ENCODE measurements around the gene ZFHX3. TPM values are rescaled to one million over a fixed set of nuclear protein-coding genes. Genes with fewer than 3 reads are reported as not detected.

Gene ZFHX3
- total and polyA plus RNA-seq, 2 experiments from 2014 or later, result 6.7 to 12.2 TPM

- DNase-seq (ENCODE audit: low read depth in 1 of 2, low spot score in 1 of 2), result no peak
- Histone ChIP-seq H3K27me3 (no peaks in the 10 kb centered on the region), H3K4me3 (peak overlapping the region; percentile 27), H3K9me3 (ENCODE audit: low read depth) (no peaks in the 10 kb centered on the region), H3K36me3 (no peaks in the 10 kb centered on the region), H3K4me1 (ENCODE audit: low read depth) (peaks cover 20% of the 10 kb centered on the region), H3K27ac (no peak overlapping the region)
- TF ChIP-seq, protein P1, sequence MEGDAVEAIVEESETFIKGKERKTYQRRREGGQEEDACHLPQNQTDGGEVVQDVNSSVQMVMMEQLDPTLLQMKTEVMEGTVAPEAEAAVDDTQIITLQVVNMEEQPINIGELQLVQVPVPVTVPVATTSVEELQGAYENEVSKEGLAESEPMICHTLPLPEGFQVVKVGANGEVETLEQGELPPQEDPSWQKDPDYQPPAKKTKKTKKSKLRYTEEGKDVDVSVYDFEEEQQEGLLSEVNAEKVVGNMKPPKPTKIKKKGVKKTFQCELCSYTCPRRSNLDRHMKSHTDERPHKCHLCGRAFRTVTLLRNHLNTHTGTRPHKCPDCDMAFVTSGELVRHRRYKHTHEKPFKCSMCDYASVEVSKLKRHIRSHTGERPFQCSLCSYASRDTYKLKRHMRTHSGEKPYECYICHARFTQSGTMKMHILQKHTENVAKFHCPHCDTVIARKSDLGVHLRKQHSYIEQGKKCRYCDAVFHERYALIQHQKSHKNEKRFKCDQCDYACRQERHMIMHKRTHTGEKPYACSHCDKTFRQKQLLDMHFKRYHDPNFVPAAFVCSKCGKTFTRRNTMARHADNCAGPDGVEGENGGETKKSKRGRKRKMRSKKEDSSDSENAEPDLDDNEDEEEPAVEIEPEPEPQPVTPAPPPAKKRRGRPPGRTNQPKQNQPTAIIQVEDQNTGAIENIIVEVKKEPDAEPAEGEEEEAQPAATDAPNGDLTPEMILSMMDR (IDR thresholded peaks at IDR 0.05; ENCODE audit: low read depth, low read length), result no peak
These were observed 260.8 kb downstream of the ZFHX3 start for GRCh38 chr16:72787130-72787513.

DNA sequence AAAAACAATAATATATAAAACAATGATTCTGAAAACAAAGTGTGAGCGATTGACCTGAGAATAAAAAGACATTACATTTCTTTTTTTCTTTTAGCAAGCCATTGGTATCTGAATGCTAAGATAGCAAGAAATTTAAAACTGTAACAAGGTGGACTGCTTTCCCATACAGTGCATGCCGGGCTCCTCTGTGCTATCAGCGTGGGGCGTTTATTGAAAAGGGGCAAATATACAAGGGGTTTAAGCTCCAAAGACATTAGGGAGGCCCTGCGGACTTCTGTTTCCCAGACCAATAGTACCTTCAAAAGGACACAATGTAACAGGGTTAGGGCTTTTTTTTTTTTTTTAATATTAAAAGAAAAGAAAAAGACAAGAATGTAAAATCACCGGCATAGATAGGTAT is 261.3 kb downstream of the ZFHX3 start:
- Histone ChIP-seq H3K4me1 (ENCODE audit: low read depth) (peaks cover 18% of the 10 kb centered on the region), H3K36me3 (no peaks in the 10 kb centered on the region), H3K27me3 (no peaks in the 10 kb centered on the region), H3K4me3 (no peak overlapping the region), H3K9me3 (ENCODE audit: low read depth) (no peaks in the 10 kb centered on the region), H3K27ac (no peak overlapping the region)
- DNase-seq (ENCODE audit: low read depth in 1 of 2, low spot score in 1 of 2), result no peak
- TF ChIP-seq, protein P1 (IDR thresholded peaks at IDR 0.05; ENCODE audit: low read depth, low read length), result no peak

- Histone ChIP-seq H3K27ac (no peak overlapping the region), H3K4me1 (ENCODE audit: low read depth) (peaks cover 12% of the 10 kb centered on the region), H3K27me3 (no peaks in the 10 kb centered on the region), H3K4me3 (no peak overlapping the region), H3K9me3 (ENCODE audit: low read depth) (no peaks in the 10 kb centered on the region), H3K36me3 (no peaks in the 10 kb centered on the region)
- peak in 1 of 2 donors; percentile 21 for DNase-seq (ENCODE audit: low read depth in 1 of 2, low spot score in 1 of 2)
- TF ChIP-seq, protein P1 (IDR thresholded peaks at IDR 0.05; ENCODE audit: low read depth, low read length), result no peak
These were observed 262.0 kb downstream of the ZFHX3 start for GRCh38 chr16:72785886-72786285.

DNA sequence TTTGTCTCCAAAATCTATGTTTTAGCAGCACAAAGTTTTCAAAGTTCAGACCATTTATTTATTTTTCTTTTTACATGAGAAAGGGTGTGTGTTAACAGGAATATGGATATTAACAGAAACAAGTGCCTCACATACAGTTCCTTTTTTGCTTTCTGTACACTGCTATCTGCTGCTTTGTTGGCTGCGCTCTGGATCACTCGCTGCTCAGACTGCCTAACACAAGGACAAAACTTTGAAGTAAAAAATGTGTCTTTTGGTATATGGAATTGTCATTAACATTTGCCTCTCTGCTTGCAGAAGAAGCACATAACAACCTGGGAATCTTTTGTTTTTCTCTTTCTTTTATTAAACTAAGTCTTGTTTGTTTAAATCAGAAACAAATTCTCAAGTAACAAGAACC is 262.8 kb downstream of the ZFHX3 start:
- Histone ChIP-seq H3K4me3 (no peak overlapping the region), H3K9me3 (ENCODE audit: low read depth) (no peaks in the 10 kb centered on the region), H3K27me3 (no peaks in the 10 kb centered on the region), H3K36me3 (no peaks in the 10 kb centered on the region), H3K4me1 (ENCODE audit: low read depth) (peaks cover 14% of the 10 kb centered on the region), H3K27ac (no peak overlapping the region)
- DNase-seq (ENCODE audit: low read depth in 1 of 2, low spot score in 1 of 2), result no peak
- TF ChIP-seq, protein P1 (IDR thresholded peaks at IDR 0.05; ENCODE audit: low read depth, low read length), result no peak

- TF ChIP-seq, protein P1 (IDR thresholded peaks at IDR 0.05; ENCODE audit: low read depth, low read length), result no peak
- Histone ChIP-seq H3K27ac (no peak overlapping the region), H3K27me3 (no peaks in the 10 kb centered on the region), H3K9me3 (ENCODE audit: low read depth) (no peaks in the 10 kb centered on the region), H3K4me3 (no peak overlapping the region), H3K4me1 (ENCODE audit: low read depth) (peaks cover 28% of the 10 kb centered on the region), H3K36me3 (no peaks in the 10 kb centered on the region)
- peak in 1 of 2 donors; percentile 29 for DNase-seq (ENCODE audit: low read depth in 1 of 2, low spot score in 1 of 2)
These were observed 264.1 kb downstream of the ZFHX3 start for GRCh38 chr16:72783716-72784318.

Measured in cardiac muscle cell (in vitro differentiated cells and primary cell).